WTC11 (cell line): ENCODE measurements around the gene NLRP1. TPM values are rescaled to one million over a fixed set of nuclear protein-coding genes. Genes with fewer than 3 reads are reported as not detected.

Experiments used
- ATAC-seq: fragments of 200-7000 bp; cut with Tn5 transposase; 2 replicates; pipeline ENCODE4 v1.10.0; 2021; ENCODE audit warnings: mild to moderate bottlenecking, moderate library complexity
- CTCF ChIA-PET: fragments of 300-600 bp; sonication (Branson Sonifier 250); formaldehyde crosslinking; loops from one replicate; lab custom pipeline; 2021; ENCODE audit warnings: antibody characterized with exemption; lab: Charles Lee
- POLR2A ChIA-PET: fragments of 350-600 bp; sonication (Branson Sonifier 250); formaldehyde crosslinking; loops from one replicate; lab custom pipeline; 2021; ENCODE audit warnings: antibody characterized with exemption; lab: Charles Lee
- DNase-seq: peaks from one replicate; pipeline ENCODE4 v3.0.0; 2021; ENCODE audit warnings: low spot score
- H3K27ac Mint-ChIP-seq: 2 replicates; pipeline ENCODE4 v1.8.0; 2021; ENCODE audit warnings: mixed read lengths
- H3K27me3 Mint-ChIP-seq: 2 replicates; pipeline ENCODE4 v1.8.0; 2021; ENCODE audit warnings: low read depth, mild to moderate bottlenecking, moderate library complexity, mixed read lengths
- H3K36me3 Mint-ChIP-seq: 2 replicates; pipeline ENCODE4 v1.8.0; 2021; ENCODE audit warnings: mixed read lengths
- H3K4me1 Mint-ChIP-seq: 2 replicates; pipeline ENCODE4 v1.8.0; 2022; ENCODE audit warnings: mixed read lengths
- H3K4me3 Mint-ChIP-seq: 2 replicates; pipeline ENCODE4 v1.8.0; 2021; ENCODE audit warnings: mild to moderate bottlenecking, moderate library complexity, mixed read lengths
- H3K9me3 Mint-ChIP-seq: 2 replicates; pipeline ENCODE4 v1.8.0; 2021; ENCODE audit warnings: mixed read lengths
- ATF1 ChIP-seq: sonication (generic); formaldehyde crosslinking; IDR thresholded peaks from 2 replicates; pipeline ENCODE4 v1.8.1; 2023; ENCODE audit warnings: mild to moderate bottlenecking, moderate library complexity, missing genetic modification reagents
- ATF3 ChIP-seq: sonication (generic); formaldehyde crosslinking; conservative IDR thresholded peaks from 2 replicates; pipeline ENCODE4 v1.8.1; 2022; ENCODE audit warnings: mild to moderate bottlenecking, missing genetic modification reagents
- EMX1 ChIP-seq: fragments of 250-450 bp; sonication (Bioruptor Pico); IDR thresholded peaks from 2 replicates; pipeline ENCODE4 v1.8.0; 2021; ENCODE audit warnings: mild to moderate bottlenecking
- FOXJ3 ChIP-seq: sonication (generic); formaldehyde crosslinking; IDR thresholded peaks from 2 replicates; pipeline ENCODE4 v1.9.0; 2021; ENCODE audit warnings: missing genetic modification reagents, mild to moderate bottlenecking, borderline replicate concordance
- FOXP1 ChIP-seq: sonication (generic); formaldehyde crosslinking; IDR thresholded peaks from 2 replicates; pipeline ENCODE4 v1.8.0; 2022; ENCODE audit warnings: missing genetic modification reagents, mild to moderate bottlenecking, moderate library complexity, borderline replicate concordance
- IRF2 ChIP-seq: sonication (generic); formaldehyde crosslinking; IDR thresholded peaks from 2 replicates; pipeline ENCODE4 v1.8.0; 2022; ENCODE audit warnings: low read depth, missing genetic modification reagents, borderline replicate concordance
- JAZF1 ChIP-seq: fragments of 250-450 bp; sonication (Bioruptor Pico); IDR thresholded peaks from 2 replicates; pipeline ENCODE4 v1.9.0; 2021; ENCODE audit warnings: moderate library complexity, mild to moderate bottlenecking, inconsistent platforms
- JUN ChIP-seq: sonication (generic); formaldehyde crosslinking; IDR thresholded peaks from 2 replicates; pipeline ENCODE4 v1.8.0; 2023; ENCODE audit warnings: mild to moderate bottlenecking, missing genetic modification reagents
- MXD4 ChIP-seq: fragments of 250-450 bp; sonication (Bioruptor Pico); IDR thresholded peaks from 2 replicates; pipeline ENCODE4 v1.8.0; 2021; ENCODE audit warnings: mild to moderate bottlenecking, moderate library complexity, borderline replicate concordance
- NFATC4 ChIP-seq: fragments of 250-450 bp; sonication (Bioruptor Pico); IDR thresholded peaks from 2 replicates; pipeline ENCODE4 v1.9.0; 2021; ENCODE audit warnings: mild to moderate bottlenecking
- OVOL2 ChIP-seq: fragments of 250-450 bp; sonication (Bioruptor Pico); IDR thresholded peaks from 2 replicates; pipeline ENCODE4 v1.9.0; 2021; ENCODE audit warnings: mild to moderate bottlenecking, borderline replicate concordance
- STAT6 ChIP-seq: sonication (generic); formaldehyde crosslinking; conservative IDR thresholded peaks from 2 replicates; pipeline ENCODE4 v1.8.1; 2023; ENCODE audit warnings: mild to moderate bottlenecking, low read depth, missing genetic modification reagents, moderate library complexity
- ZMAT4 ChIP-seq: fragments of 250-450 bp; sonication (Bioruptor Pico); IDR thresholded peaks from 2 replicates; pipeline ENCODE4 v1.9.0; 2021; ENCODE audit warnings: mild to moderate bottlenecking
- ZNF138 ChIP-seq: sonication (generic); formaldehyde crosslinking; conservative IDR thresholded peaks from 2 replicates; pipeline ENCODE4 v1.8.1; 2022; ENCODE audit warnings: mild to moderate bottlenecking, moderate library complexity, missing genetic modification reagents
- ZNF317 ChIP-seq: sonication (generic); formaldehyde crosslinking; IDR thresholded peaks from 2 replicates; pipeline ENCODE4 v1.8.1; 2023; ENCODE audit warnings: low read depth, mild to moderate bottlenecking, moderate library complexity, missing genetic modification reagents, borderline replicate concordance
- ZNF416 ChIP-seq: fragments of 250-450 bp; sonication (Bioruptor Pico); IDR thresholded peaks from 2 replicates; pipeline ENCODE4 v1.9.0; 2021; ENCODE audit warnings: mild to moderate bottlenecking, inconsistent platforms
- ZNF423 ChIP-seq: fragments of 250-450 bp; sonication (Bioruptor Pico); IDR thresholded peaks from 2 replicates; pipeline ENCODE4 v2.1.2; 2022; ENCODE audit warnings: mild to moderate bottlenecking, moderate library complexity
- ZNF512 ChIP-seq: sonication (generic); formaldehyde crosslinking; IDR thresholded peaks from 2 replicates; pipeline ENCODE4 v1.8.1; 2022; ENCODE audit warnings: missing genetic modification reagents, borderline replicate concordance
- total RNA-seq: library from RNA; stranded (reverse); gene quantifications from 3 replicates; pipeline ENCODE4 v1.2.3, GENCODE V29; 2021
- TF ChIP-seq, protein P1 (sequence below): sonication (generic); formaldehyde crosslinking; IDR thresholded peaks from 2 replicates; pipeline ENCODE4 v1.8.1; 2023; ENCODE audit warnings: mild to moderate bottlenecking, missing genetic modification reagents, moderate library complexity
- TF ChIP-seq, protein P2 (sequence below): sonication (generic); formaldehyde crosslinking; IDR thresholded peaks from 2 replicates; pipeline ENCODE4 v1.8.1; 2022; ENCODE audit warnings: low read depth, mild to moderate bottlenecking, moderate library complexity, missing genetic modification reagents, borderline replicate concordance
- TF ChIP-seq, protein P3 (sequence below): fragments of 250-450 bp; sonication (Bioruptor Pico); conservative IDR thresholded peaks from 2 replicates; pipeline ENCODE4 v1.9.0; 2021; ENCODE audit warnings: mild to moderate bottlenecking
- TF ChIP-seq, protein P4 (sequence below): fragments of 250-450 bp; sonication (Bioruptor Pico); IDR thresholded peaks from 2 replicates; pipeline ENCODE4 v1.9.0; 2021; ENCODE audit warnings: moderate library complexity, mild to moderate bottlenecking, inconsistent platforms, borderline replicate concordance

The NLRP1 gene
- total RNA-seq, 1 experiment from 2014 or later, result 17.6 TPM

DNA sequence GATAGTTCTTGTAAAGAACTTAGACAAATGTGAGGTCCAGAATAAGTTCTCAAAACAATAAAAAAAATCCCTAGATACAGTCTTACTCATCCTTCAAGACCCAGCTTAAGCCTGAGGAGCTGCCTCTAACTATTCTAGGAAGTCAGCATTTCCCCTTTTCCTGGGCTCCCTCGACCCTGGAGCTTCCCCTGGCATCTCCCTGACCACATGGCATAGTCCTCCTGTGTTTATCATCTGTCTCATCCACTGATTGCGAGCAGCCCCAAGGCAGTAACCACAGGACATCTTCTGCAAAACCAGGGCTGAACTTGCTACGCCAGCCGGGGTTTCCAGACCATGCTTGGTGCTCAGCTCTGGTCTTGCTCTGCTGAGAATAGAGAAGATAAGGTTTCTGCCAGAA lies 36.7 kb upstream of the NLRP1 start:
- no peak for ATAC-seq
- POLR2A ChIA-PET, result no interaction called here
- no peak overlapping the region for H3K4me3 Mint-ChIP-seq
- H3K27ac Mint-ChIP-seq, result no peak overlapping the region
- CTCF ChIA-PET, result no interaction called here
- H3K36me3 Mint-ChIP-seq, result no peaks in the 10 kb centered on the region
- H3K9me3 Mint-ChIP-seq, result no peaks in the 10 kb centered on the region
- H3K4me1 Mint-ChIP-seq, result no peaks in the 10 kb centered on the region
- H3K27me3 Mint-ChIP-seq, result peaks cover 2% of the 10 kb centered on the region; the same call in 1 of the 2 replicates
- TF ChIP-seq IRF2 (CRISPR knock-in tag) (no peak), ZNF512 (CRISPR knock-in tag) (no peak), FOXP1 (CRISPR knock-in tag) (no peak), ZNF416 (CRISPR knock-in tag) (no peak), ATF3 (CRISPR knock-in tag) (no peak), FOXJ3 (CRISPR knock-in tag) (no peak), JUN (CRISPR knock-in tag) (no peak), ZNF317 (no peak), NFATC4 (CRISPR knock-in tag) (no peak), STAT6 (CRISPR knock-in tag) (no peak), MXD4 (CRISPR knock-in tag) (no peak), EMX1 (CRISPR knock-in tag) (no peak)
- TF ChIP-seq, protein P1, sequence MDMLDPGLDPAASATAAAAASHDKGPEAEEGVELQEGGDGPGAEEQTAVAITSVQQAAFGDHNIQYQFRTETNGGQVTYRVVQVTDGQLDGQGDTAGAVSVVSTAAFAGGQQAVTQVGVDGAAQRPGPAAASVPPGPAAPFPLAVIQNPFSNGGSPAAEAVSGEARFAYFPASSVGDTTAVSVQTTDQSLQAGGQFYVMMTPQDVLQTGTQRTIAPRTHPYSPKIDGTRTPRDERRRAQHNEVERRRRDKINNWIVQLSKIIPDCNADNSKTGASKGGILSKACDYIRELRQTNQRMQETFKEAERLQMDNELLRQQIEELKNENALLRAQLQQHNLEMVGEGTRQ (CRISPR knock-in tag), result no peak
- TF ChIP-seq, protein P2, sequence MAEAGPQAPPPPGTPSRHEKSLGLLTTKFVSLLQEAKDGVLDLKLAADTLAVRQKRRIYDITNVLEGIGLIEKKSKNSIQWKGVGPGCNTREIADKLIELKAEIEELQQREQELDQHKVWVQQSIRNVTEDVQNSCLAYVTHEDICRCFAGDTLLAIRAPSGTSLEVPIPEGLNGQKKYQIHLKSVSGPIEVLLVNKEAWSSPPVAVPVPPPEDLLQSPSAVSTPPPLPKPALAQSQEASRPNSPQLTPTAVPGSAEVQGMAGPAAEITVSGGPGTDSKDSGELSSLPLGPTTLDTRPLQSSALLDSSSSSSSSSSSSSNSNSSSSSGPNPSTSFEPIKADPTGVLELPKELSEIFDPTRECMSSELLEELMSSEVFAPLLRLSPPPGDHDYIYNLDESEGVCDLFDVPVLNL (CRISPR knock-in tag), result no peak
- TF ChIP-seq, protein P3, sequence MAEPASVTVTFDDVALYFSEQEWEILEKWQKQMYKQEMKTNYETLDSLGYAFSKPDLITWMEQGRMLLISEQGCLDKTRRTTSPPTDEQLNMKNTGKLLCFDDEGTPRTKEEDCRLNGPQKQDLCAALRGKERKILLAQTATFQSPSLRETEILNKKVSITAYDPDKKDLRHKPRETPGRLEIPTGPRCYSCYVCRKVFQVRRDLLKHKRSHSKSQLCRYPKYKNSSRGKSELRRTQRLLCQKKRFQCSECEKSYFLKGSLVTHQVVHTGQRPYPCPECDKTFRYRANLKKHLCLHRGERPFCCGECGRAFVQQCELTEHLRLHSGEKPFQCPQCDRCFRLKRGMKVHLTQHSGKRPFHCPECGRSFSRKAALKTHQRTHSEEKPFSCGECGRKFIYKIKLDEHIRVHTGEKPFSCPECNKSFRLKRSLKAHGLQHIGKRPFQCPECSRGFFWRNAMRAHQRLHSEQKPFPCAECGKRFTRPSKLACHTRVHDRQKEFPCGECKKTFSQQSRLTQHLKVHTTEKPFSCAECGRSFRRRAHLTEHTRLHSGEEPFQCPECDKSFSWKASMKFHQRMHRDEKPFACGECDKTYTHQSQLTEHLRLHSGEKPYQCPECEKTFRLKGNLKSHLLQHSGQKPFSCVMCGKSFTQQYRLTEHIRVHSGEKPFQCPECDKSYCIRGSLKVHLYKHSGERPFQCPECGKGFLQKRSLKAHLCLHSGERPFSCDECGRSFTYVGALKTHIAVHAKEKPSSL (CRISPR knock-in tag), result no peak
- DNase-seq, result no peak

GRCh38 chr17:5619088-5619740 lies 34.9 kb upstream of the NLRP1 start:
- ChIA-PET POLR2A (no interaction called here), CTCF (no interaction called here)
- H3K4me1 Mint-ChIP-seq, result no peaks in the 10 kb centered on the region
- H3K27me3 Mint-ChIP-seq, result peaks cover 2% of the 10 kb centered on the region; the same call in 1 of the 2 replicates
- H3K36me3 Mint-ChIP-seq, result no peaks in the 10 kb centered on the region
- ATAC-seq (no peak), DNase-seq (no peak)
- no peaks in the 10 kb centered on the region for H3K9me3 Mint-ChIP-seq
- H3K4me3 Mint-ChIP-seq, result no peak overlapping the region
- no peak overlapping the region for H3K27ac Mint-ChIP-seq
- TF ChIP-seq ATF1 (CRISPR knock-in tag) (no peak), ZMAT4 (CRISPR knock-in tag) (no peak), JAZF1 (CRISPR knock-in tag) (no peak), ZNF138 (CRISPR knock-in tag) (no peak), OVOL2 (CRISPR knock-in tag) (no peak), ZNF317 (no peak), ZNF423 (CRISPR knock-in tag) (no peak)
- TF ChIP-seq, protein P4, sequence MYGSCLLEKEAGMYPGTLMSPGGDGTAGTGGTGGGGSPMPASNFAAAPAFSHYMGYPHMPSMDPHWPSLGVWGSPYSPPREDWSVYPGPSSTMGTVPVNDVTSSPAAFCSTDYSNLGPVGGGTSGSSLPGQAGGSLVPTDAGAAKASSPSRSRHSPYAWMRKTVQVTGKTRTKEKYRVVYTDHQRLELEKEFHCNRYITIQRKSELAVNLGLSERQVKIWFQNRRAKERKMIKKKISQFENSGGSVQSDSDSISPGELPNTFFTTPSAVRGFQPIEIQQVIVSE (CRISPR knock-in tag), result no peak
